ENCODE measurements around the gene BCDIN3D. TPM values are rescaled to one million over a fixed set of nuclear protein-coding genes. Genes with fewer than 3 reads are reported as not detected.
"Not testable (repeated sequence)": the region's sequence is repeated elsewhere in the genome, so short reads cannot be mapped to it uniquely, and the experiment has no call there.

The BCDIN3D gene
- total RNA-seq, 1 donor from 2014 or later = 3.9 TPM

GRCh38 chr12:49860921-49861320, 18.0 kb upstream of the BCDIN3D start:
- DNase-seq (ENCODE audit: low spot score) = not testable (repeated sequence)

- not testable (repeated sequence) for DNase-seq (ENCODE audit: low spot score)
Measured at GRCh38 chr12:49855890-49856289, 13.0 kb upstream of the BCDIN3D start.

DNA sequence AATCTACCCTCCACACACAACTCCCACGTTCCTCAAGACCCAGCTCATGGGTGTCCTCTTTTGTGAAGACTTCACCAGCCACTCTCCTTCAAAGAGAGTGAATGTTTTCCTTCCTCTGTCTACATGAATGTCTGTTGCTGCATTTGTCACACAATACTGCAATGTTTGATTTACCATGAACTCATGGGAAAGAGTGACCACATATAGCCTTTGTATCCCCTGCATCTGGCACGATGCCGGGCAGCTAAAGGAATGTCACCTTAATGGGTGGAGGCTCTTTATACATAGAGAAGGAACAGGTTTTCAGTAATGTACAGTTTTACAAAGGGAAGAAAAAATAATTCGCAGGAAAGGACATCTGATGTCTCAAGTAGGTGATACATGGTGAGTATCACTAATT, 12.1 kb upstream of the BCDIN3D start:
- no peak for DNase-seq (ENCODE audit: low spot score)

DNA sequence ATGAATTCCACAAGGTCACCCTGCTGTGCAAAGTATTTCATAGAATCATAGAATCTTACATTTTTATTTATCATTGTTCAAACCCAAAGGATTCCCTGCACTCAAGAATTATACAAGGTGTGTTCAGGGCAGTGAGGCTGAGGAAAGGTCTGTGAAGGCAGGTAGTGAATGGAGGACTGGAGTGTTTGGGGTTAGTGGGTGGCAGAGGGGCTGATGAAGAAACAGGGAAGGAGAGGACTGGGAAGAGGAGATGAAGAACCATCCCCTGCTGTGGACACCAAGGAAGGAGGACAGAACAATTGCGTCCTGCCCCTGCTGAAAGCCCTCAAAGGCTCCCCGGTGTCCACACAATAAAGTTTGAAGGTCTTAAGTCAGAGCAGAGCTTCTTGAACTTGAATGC, 10.8 kb upstream of the BCDIN3D start:
- DNase-seq (ENCODE audit: low spot score) = no peak

DNA sequence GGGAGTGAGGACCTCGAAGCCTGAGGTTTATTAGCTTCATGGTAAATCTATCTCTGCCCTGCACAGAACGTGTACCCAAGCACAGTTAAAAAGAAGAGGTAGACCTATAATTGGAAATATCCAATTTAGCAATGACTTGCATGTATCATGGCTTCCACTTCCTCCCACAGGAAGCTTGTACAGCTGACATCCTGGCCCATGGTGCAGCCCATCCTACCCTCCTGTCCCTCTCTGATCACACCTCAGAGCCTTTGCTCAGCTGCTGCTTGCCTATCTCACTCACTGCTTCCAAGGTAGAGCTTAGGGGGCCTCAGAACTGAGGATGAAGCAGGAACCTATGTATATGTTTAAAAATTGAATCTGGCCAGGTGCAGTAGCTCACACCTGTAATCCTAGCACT, 4.3 kb upstream of the BCDIN3D start:
- DNase-seq (ENCODE audit: low spot score) = no peak

- no peak for DNase-seq (ENCODE audit: low spot score)
Measured at GRCh38 chr12:49846032-49846431, 3.1 kb upstream of the BCDIN3D start.

- no peak for DNase-seq (ENCODE audit: low spot score)
Measured at GRCh38 chr12:49843876-49844437, 1.1 kb upstream of the BCDIN3D start.

GRCh38 chr12:49843411-49843810, 505 bp upstream of the BCDIN3D start:
- no peak for DNase-seq (ENCODE audit: low spot score)

GRCh38 chr12:49838973-49839633, 3.8 kb downstream of the BCDIN3D start:
- DNase-seq (ENCODE audit: low spot score) = no peak

DNA sequence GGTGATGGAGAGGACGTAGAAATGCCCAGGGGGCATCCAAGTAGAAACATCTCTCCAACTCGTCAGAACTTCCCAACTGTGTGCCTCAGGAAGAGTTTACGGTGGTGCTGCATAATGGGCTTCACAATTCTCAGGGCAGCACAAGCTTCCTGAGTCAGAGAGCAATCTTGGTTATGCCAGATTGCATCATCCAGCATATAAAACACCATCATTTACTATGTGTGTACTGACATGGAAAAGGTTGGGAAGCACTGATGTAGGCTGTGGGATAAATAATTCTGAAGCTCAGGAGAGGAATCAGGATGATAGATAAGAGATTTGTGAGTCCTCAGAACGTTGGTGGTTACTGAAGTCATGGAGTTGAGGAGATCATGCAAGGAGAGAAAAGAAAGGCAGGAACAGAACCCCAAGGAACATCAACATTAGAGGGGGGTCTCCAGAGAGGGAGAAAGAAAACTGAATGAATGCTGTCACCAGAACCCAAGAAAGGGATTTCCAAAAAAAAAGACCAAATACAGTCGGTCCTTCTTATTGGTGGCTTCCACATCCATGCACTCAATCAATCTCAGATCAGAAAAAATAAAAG, 10.0 kb downstream of the BCDIN3D start:
- no peak for DNase-seq (ENCODE audit: low spot score)

GRCh38 chr12:49831717-49832116, 11.2 kb downstream of the BCDIN3D start:
- no peak for DNase-seq (ENCODE audit: low spot score)

DNA sequence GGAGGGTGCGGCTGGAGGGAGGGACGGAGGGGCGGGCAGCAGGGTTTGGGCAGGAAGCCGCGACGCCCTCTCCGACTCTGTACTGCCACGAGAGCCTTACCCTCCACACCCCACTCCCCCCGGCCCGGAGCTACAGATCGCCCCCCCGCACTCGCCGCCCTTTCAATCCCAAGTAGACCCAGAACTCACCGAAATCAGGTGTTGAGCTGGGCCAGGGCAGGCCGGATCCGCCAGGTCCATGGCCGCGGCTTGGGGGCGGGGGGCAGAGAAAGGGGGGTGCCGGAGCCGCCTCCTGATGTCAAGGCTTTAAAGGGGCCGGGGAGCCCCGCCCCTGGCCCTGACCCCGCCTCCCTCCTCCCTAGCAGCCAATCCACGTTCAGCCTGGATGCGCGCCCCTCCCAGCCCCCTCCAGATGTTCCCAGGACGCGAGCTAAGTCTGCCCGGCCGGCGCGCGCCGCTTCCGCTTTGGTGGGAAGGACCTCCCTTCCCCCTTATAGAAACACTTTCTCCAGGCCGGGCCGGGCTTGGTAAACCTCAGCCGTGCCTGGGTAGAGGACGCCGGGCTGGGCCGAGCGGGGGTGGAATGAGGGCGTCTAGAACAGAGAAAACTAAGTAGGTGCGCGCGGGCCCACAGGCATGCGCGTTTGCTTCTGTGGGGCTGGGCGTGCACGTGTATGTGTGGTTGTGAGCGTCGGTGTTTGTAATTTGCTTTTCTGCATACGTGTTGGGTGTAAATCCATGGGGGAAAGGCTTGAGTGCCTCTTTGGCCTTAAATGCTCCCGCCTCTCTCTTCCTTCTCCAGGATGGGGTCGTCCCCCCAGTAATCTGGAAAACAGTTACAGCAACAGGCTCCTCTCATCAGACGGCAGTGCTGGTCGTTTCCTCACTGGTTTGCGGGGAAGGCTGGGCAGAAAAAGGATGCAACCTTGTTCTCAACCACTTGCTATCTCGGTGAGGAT, 14.5 kb downstream of the BCDIN3D start, which contains the start of gene NCKAP5L:
TSS of gene NCKAP5L (minus strand) at position 281 of the 959 bp plus-strand sequence. CDS start 24,369 bp downstream, outside the sequence.
- DNase-seq (ENCODE audit: low spot score) = peak; percentile 97

GRCh38 chr12:49827401-49828099, 15.4 kb downstream of the BCDIN3D start:
- DNase-seq (ENCODE audit: low spot score) = peak; percentile 64

DNA sequence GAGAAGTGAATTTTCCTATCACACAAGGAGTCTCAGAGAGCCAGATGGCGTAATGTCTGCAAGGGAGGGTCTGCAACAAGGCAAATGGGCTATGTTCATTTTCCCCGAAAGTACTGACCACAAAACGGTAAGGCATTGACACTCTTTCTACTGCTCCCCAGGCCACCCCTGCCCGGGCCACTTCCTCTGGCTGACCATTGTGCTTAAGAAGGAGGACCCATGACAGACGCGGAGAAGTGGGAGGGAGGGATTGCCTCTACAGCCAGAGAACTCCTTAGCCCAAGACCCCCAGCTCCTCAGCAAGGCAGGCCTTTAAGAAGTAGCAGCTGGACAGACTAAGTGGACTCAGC, 15.9 kb downstream of the BCDIN3D start:
- DNase-seq (ENCODE audit: low spot score) = no peak

DNA sequence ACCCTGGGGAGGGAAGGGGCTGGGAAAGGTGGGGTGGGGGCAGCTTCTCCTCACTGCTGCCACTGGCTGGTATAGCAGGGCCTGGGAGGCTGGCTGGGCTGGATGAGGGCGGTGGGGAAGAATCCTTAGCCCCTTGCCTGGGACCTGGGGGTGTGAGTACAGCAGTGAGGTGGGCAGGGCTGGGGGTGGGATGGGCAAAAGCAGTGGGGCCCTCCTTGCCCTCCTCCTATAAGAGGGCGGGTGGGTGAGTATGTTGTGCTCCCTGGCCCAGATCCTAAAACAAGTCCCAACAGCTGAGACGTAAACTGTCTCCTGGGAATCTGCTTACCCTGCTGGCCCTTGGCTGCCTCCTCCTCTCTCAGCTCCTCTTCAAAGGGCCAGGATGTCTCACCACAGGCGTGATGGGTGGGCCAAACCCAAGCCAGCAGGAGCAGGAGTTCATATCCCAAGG, 16.9 kb downstream of the BCDIN3D start:
- no peak for DNase-seq (ENCODE audit: low spot score)

GRCh38 chr12:49825360-49825970, 17.4 kb downstream of the BCDIN3D start:
- no peak for DNase-seq (ENCODE audit: low spot score)

DNA sequence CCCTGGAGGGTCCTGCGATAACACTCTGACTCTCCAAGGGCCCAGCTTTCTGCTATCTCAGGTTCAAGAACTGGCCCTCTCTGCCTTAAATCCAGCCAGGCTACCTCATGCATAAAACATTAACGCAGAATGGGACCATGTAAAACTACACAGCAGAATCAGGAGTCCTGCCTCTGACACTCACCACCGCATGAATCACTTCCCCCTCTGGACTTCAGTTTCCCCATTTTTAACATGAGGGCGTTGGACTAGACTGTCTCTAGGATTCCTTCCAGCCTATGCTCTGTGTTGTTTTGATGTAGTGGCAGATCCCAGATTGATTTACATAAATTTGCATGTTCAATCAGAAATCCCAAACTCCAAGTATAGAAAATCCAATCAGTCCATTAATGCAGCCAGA, 18.0 kb downstream of the BCDIN3D start:
- DNase-seq (ENCODE audit: low spot score) = no peak

DNA sequence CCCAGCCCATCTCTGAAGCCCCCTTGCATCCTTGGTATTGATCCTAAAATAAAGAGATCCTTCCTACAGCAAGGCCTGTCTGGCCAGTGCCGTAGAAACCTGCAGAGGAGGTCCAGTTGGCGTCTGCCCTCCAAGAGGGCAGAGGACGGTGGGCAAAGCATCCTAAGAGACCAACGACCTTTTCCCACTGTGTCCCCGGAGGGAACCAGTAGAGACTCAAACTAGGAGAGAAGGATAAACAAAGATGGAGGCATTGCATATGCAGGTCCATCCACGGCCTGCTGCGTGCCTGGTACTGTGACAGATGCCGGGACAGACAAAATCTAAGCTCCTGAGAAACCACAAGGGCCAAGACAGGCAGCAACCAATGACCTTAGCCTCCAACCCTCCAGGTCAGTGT, 18.5 kb downstream of the BCDIN3D start:
- DNase-seq (ENCODE audit: low spot score) = no peak

DNA sequence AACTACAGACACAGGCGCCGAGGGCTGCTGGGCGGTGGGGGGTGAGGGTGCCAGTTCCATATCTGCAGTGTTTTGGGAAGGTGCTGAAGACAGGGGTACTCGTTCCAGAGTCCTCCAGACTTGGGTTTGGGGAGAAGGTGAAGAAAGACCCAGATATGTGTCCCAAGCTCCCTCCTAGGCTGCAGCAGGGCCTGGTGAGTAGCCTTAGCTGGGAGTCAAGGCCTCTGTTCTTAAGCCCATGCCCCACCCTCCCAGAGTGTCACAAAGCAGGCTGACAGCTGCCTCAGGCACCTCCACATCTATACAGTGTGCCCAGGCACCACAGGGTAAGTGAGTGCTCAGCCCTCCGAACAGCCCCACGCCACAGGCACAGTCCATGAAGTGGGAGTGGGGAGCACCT, 19.0 kb downstream of the BCDIN3D start:
- DNase-seq (ENCODE audit: low spot score) = no peak

DNA sequence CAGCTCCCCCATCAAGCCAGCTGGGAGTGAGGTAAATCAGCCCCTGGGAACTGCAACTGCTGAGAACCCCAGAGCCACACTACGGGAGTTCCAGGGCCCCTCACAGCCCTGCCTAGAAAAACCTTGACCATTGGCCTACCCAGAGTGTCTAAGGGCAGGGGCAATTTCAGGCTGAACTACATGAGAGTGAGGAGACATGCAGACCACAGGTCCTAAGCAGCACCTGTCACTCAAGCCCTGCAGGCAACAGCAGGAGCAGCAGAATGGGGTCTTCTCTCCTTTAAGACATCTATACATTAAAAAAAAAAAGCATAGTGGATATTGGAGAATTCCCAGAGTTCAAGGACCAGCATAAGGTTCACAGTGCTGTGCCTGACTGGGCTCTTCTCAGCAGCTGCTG, 19.6 kb downstream of the BCDIN3D start:
- DNase-seq (ENCODE audit: low spot score) = no peak

All from ureter (tissue), 1 donor.